ENCODE measurements around the gene BTBD17. TPM values are rescaled to one million over a fixed set of nuclear protein-coding genes. Genes with fewer than 3 reads are reported as not detected.

Gene BTBD17
- total RNA-seq, 1 experiment from 2014 or later, result not detected

- Histone ChIP-seq H4K20me1 (ENCODE audit: insufficient read depth) (no peaks in the 10 kb centered on the region), H3K4me1 (ENCODE audit: control insufficient read depth in 1 of 2, insufficient read depth in 2 of 2, low read length in 2 of 2) (peaks cover 19 to 26% of the 10 kb centered on the region in 2 experiments), H3K9me3 (ENCODE audit: control insufficient read depth in 1 of 2, insufficient read depth in 1 of 2, low read depth in 1 of 2, low read length in 2 of 2) (no peaks in the 10 kb centered on the region), H3K9ac (ENCODE audit: low read length) (peak overlapping the region; percentile 36), H3K4me3 (replicated peaks in 1 of 2; ENCODE audit: low read depth in 1 of 2, low read length in 2 of 2) (peak overlapping the region; percentile 6 to 45; a peak in 3 of 4 replicates), H3K27me3 (ENCODE audit: insufficient read depth, low read length) (peaks cover 13% of the 10 kb centered on the region; the same call in 1 of the 2 replicates), H3K79me2 (ENCODE audit: insufficient read depth, low read length) (no peaks in the 10 kb centered on the region), H3K4me2 (ENCODE audit: low read length) (peak overlapping the region; percentile 76), H3K9me2 (ENCODE audit: insufficient read depth) (no peaks in the 10 kb centered on the region), H3K27ac (ENCODE audit: low read depth, low read length) (peak overlapping the region; percentile 43; the same call in 1 of the 2 replicates), H2AFZ (ENCODE audit: low read depth, low read length, poor library complexity, severe bottlenecking) (peak overlapping the region; percentile 88), H3K36me3 (ENCODE audit: control insufficient read depth in 1 of 2, insufficient read depth in 2 of 2, low read length in 2 of 2) (no peaks in the 10 kb centered on the region)
- TF ChIP-seq, protein P1, sequence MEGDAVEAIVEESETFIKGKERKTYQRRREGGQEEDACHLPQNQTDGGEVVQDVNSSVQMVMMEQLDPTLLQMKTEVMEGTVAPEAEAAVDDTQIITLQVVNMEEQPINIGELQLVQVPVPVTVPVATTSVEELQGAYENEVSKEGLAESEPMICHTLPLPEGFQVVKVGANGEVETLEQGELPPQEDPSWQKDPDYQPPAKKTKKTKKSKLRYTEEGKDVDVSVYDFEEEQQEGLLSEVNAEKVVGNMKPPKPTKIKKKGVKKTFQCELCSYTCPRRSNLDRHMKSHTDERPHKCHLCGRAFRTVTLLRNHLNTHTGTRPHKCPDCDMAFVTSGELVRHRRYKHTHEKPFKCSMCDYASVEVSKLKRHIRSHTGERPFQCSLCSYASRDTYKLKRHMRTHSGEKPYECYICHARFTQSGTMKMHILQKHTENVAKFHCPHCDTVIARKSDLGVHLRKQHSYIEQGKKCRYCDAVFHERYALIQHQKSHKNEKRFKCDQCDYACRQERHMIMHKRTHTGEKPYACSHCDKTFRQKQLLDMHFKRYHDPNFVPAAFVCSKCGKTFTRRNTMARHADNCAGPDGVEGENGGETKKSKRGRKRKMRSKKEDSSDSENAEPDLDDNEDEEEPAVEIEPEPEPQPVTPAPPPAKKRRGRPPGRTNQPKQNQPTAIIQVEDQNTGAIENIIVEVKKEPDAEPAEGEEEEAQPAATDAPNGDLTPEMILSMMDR (IDR thresholded peaks at IDR 0.05 in 2 of 3, conservative IDR thresholded peaks at IDR 0.05 in 1 of 3; ENCODE audit: borderline replicate concordance in 1 of 3, insufficient read depth in 1 of 3, low read depth in 2 of 3, low read length in 2 of 3), result peak; percentile 93 to 98 (median 98)
- peak; percentile 100 for TF ChIP-seq RAD21 (IDR thresholded peaks at IDR 0.05; ENCODE audit: low read depth)
- TF ChIP-seq SIN3A (IDR thresholded peaks at IDR 0.05; ENCODE audit: low read depth), result no peak
- TF ChIP-seq ATF3 (IDR thresholded peaks at IDR 0.05), result no peak
- TF ChIP-seq TCF7L2 (IDR thresholded peaks at IDR 0.05; ENCODE audit: borderline replicate concordance, extremely low read depth, insufficient read depth, insufficient read length), result peak; percentile 78
- no peak for TF ChIP-seq FOSL1 (IDR thresholded peaks at IDR 0.05; ENCODE audit: low read depth)
- peak; percentile 59 for TF ChIP-seq YY1 (IDR thresholded peaks at IDR 0.05; ENCODE audit: extremely low read depth, insufficient replicate concordance, low read depth, low read length)
- no peak for TF ChIP-seq ELF1 (IDR thresholded peaks at IDR 0.05; ENCODE audit: borderline replicate concordance, low read depth)
- ATAC-seq (peak; percentile 92), DNase-seq (ENCODE audit: low read depth, low spot score) (peak; percentile 69)
- ChIA-PET POLR2A (interaction anchor here (0.7 to 3.4 kb wide), 5 partner anchors 12 to 76 kb away, joined by 3 to 27 read pairs (median 3); no protein-coding TSS in a partner anchor), RAD21 (ENCODE audit: low non-redundant PET in 1 of 2, low total read pairs in 2 of 2, uncharacterized antibody in 2 of 2, unreplicated experiment in 2 of 2) (interaction anchor here (0.6 to 3.0 kb wide), 20 partner anchors 9 to 357 kb away, joined by 3 to 61 read pairs (median 3); partner anchors contain the start of gene GPR142 (in 1 of the 2)), CTCF (interaction anchor here (0.6 to 5.0 kb wide), 52 partner anchors 8 to 358 kb away, joined by 3 to 114 read pairs (median 4); partner anchors contain the start of genes BTBD17, CD300LB, GPR142 and RAB37)
- BruUV-seq (replicated peaks), result no TSS peak
- intact Hi-C loops (cut with micrococcal nuclease), result loop anchor here (1.0 kb wide), 4 partner anchors 78 to 223 kb away; no protein-coding TSS in a partner anchor
These were observed 17.9 kb upstream of the BTBD17 start for GRCh38 chr17:74379495-74380085.

Data from HCT116 (cell line).